ENCODE data around the gene DENND6B.

GRCh38 chr22:50326956-50327710 lies at the start of gene DENND6B:
- peak; percentile 27 to 94 (median 70) for TF ChIP-seq CTCF (IDR thresholded peaks at IDR 0.05)
- TF ChIP-seq POLR2AphosphoS5 (IDR thresholded peaks at IDR 0.05), result no peak
